AG09309 (cell line): ENCODE data around the gene RBP4.

Experiments used
- DNase-seq: peaks from one replicate; pipeline ENCODE4 v3.0.0-alpha.2; 2010; ENCODE audit warnings: low read depth
- H3K4me3 ChIP-seq: 2 replicates; pipeline ENCODE4 v1.5.1; 2011; ENCODE audit warnings: mild to moderate bottlenecking, low read depth, low read length, moderate library complexity; ENCODE audit not compliant: control insufficient read depth
- CTCF ChIP-seq: IDR thresholded peaks from 2 replicates; pipeline ENCODE4 v1.5.1; 2011; ENCODE audit warnings: mild to moderate bottlenecking, low read depth, low read length, inconsistent platforms; ENCODE audit not compliant: insufficient read depth, control insufficient read depth; ENCODE audit errors: missing control alignments

RBP4 gene

GRCh38 chr10:93601146-93601773 lies at the start of gene RBP4:
Gene RBP4, minus strand, starts transcription at chr10:93601235. Its CDS starts 207 bp downstream, at chr10:93601028.
- no peak for TF ChIP-seq CTCF
- peak within 1 kb of the TSS; percentile 1 for H3K4me3 ChIP-seq
- no peak for DNase-seq

GRCh38 chr10:93639791-93640190 lies 38.8 kb upstream of the RBP4 start:
- DNase-seq, result no peak
- H3K4me3 ChIP-seq, result no peak overlapping the region
- no peak for TF ChIP-seq CTCF

- no peak for DNase-seq
- no peak for TF ChIP-seq CTCF
Observed at GRCh38 chr10:93630625-93631557, 29.9 kb upstream of the RBP4 start.

GRCh38 chr10:93629647-93630305 lies 28.7 kb upstream of the RBP4 start:
- no peak for TF ChIP-seq CTCF
- no peak for DNase-seq
- no peak overlapping the region for H3K4me3 ChIP-seq

More at GRCh38 chr10:93630625-93631557, 29.9 kb upstream of the RBP4 start:
- no peak overlapping the region for H3K4me3 ChIP-seq

- no peak for DNase-seq
- no peak overlapping the region for H3K4me3 ChIP-seq
- TF ChIP-seq CTCF, result no peak
Observed at GRCh38 chr10:93628858-93629257, 27.8 kb upstream of the RBP4 start.

GRCh38 chr10:93622942-93623341 lies 21.9 kb upstream of the RBP4 start:
- TF ChIP-seq CTCF, result no peak
- no peak overlapping the region for H3K4me3 ChIP-seq
- no peak for DNase-seq
